Activated naive CD4-positive, alpha-beta T cell (primary cell): ENCODE results near the gene ADAMTS19.

Experiments used
- DNase-seq, 4 experiments: peaks; one replicate each; lab custom pipeline; 2025; lab: John Stamatoyannopoulos, UW

Gene ADAMTS19

DNA sequence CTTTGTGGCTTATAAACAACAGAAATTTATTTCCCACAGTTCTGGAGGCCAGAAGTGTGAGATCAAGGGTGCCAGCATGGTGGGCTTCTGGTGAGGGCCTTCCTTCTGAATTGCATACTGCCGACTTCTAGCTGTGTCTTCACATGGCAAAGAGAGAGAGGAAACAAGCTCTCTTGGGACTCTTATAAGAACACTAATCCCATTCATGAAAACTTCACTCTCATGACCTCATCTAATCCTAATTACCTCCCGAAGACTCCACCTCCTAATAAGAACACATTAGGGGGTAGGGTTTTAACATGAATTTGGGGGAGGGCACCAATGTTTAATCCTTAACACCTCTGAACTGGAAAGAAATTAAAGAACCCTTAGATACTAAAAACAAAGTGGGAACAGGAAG, 211.9 kb downstream of the ADAMTS19 start:
- no peak for DNase-seq

- no peak for DNase-seq
These were observed 219.6 kb downstream of the ADAMTS19 start for GRCh38 chr5:129679671-129680070.

DNA sequence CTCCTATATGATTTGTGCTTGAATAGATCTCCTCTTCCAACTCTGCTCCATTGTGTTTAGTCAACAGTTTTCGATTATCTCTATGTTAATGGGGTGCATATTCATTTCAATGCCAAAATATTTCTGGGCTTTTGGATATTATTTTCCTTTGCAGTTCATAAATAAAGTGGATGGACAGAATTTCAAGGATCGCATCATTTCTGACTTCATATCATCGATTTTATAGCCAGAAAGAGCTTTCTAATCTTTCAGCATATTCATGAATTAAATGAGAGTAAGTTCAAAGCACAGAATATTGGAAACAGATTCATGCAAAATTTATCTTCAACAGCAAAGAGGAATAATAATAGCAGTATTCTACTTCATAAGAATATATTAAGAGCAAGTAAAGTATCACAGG, 227.8 kb downstream of the ADAMTS19 start:
- no peak for DNase-seq

DNA sequence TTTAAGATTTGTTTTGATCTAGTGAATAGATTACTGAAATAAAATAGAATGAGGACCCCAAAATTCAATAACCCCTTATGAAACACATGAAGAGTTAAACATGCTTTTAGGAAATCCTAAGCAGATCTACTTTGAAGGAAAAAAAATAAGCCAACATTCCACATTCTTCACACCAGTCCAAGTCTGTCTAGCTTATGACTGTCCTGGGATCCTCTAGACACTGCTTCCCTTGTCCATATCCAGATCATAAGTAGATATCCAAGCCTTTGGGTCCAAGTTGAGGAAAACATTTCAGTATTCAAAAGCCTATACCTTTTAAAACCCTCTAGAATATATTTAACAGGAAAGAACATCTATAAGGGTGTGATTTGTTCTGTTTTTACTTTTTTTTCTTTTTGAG, 228.9 kb downstream of the ADAMTS19 start:
- no peak for DNase-seq

GRCh38 chr5:129691220-129691619, 231.1 kb downstream of the ADAMTS19 start:
- DNase-seq, result no peak

DNA sequence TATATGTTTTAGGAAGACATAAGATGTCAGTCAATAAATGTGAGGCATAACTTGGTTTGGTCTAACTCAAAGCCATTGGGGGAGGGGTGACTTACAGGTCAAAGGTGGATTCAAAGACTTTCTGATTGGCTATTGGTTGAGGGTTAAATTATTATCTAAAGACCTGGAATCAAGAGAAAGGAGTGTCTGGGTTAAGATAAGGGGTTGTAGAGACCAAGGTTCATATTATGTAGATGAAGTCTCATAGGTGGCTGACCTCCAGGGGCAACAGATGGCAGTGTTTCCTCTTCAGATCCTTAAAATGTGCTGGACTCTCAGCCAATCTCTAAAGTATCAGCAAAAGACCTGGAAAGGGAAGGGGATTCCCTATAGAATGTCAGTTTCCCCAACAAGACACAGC, 236.5 kb downstream of the ADAMTS19 start:
- no peak for DNase-seq

DNA sequence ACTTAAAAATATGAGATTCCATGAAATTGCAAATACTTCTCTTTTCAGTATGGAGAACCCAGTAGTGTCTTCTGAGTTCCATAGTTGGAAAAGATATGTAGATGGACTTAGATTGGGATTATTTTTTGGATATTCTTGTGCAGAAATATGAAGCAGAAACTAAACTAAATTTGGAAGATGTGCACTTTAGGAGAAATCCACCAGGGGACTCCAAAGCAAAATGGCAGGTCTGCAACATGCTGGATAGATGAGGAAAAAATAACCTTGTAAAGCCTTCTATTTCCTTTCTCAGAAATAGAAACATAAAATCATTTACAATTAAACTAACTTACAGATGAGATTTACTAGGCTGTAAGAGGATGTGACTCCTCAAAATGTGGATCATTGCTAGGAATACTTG, 238.6 kb downstream of the ADAMTS19 start:
- no peak for DNase-seq

DNA sequence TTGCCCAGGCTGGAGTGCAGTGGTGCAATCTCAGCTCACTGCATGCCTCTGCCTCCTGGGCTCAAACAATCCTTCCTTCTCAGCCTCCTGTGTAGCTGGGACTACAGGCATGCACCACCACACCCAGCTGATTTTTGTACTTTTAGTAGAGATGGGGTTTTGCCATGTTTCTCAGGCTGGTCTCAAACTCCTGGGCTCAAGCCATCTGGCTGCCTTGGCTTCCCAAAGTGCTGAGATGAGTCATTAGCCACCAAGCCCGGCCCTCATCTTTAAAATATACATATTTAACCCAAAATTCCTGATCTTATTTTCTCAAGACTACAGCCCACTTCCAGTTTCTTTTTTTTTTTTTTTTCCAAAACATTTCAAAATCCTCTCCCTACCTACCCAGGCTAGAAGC, 256.1 kb downstream of the ADAMTS19 start:
- DNase-seq, result no peak

GRCh38 chr5:129716651-129717050, 256.6 kb downstream of the ADAMTS19 start:
- no peak for DNase-seq

GRCh38 chr5:129717751-129718310, 257.7 kb downstream of the ADAMTS19 start:
- no peak for DNase-seq

DNA sequence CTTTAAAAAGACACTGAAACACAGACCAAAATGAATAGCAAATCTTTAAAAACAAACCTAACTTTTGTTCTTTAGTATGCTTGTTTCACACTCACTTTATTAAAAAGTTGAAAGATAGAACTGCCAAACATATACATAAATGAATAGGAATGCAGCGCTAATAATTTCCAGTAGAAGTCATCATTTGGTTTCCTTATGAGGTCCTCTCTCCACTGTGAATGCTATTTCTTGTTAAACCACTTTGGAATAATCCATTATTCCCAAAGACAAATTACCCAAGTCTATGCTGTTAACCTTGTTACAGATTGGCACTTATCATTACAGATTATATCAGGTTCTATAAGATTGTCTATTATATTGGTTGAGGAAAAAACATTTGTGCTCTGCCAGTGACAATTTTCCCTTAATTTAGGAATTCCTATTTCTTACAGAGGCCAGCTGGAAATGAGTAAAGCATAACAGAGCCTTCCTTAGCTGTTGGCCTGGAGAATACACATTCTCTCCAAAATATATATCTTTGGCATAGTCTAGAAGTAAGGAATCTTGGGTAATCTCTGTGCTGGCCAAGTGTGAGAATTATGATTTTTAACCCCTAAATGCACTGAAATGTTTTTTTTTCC, 258.5 kb downstream of the ADAMTS19 start:
- DNase-seq, result no peak

- DNase-seq, result no peak
These were observed 264.1 kb downstream of the ADAMTS19 start for GRCh38 chr5:129724222-129724621.

DNA sequence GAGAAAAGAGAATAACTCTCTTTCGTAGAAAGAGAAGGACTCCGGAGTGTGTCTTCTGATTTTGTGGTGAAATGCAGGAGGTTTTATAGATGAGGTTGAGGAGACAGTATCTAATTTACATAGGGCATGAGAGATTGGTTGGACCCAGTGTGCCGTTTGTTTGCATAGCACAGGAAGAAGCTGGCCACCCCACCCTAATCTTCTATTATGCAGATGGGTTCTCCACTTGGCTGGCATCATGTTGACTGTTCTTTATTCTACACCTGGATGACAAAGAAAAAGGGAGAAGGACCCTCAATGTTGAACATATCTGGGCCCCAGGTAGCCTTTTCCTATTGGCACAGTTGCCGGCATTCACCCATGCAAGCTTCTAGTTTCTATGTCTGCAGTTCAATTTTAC, 264.5 kb downstream of the ADAMTS19 start:
- no peak for DNase-seq

DNA sequence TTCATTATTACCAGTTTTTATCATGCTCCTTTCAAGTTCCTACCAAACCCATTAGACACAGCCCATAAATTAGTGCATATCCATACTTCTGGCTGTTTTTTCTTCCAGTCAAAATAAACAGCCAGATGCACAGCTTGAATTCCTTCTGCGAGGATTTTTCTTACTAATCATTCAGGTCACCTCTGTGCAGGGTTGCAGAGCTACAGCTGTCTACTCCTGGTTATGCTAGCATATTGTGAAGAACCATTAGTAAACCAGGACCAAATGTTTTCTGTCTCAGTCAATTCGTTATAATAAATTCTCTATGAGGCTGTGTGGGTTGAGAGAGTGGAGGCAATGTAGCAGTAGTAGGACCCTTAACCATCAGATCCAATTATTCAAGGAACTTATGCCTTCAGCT, 279.7 kb downstream of the ADAMTS19 start:
- DNase-seq, result no peak

DNA sequence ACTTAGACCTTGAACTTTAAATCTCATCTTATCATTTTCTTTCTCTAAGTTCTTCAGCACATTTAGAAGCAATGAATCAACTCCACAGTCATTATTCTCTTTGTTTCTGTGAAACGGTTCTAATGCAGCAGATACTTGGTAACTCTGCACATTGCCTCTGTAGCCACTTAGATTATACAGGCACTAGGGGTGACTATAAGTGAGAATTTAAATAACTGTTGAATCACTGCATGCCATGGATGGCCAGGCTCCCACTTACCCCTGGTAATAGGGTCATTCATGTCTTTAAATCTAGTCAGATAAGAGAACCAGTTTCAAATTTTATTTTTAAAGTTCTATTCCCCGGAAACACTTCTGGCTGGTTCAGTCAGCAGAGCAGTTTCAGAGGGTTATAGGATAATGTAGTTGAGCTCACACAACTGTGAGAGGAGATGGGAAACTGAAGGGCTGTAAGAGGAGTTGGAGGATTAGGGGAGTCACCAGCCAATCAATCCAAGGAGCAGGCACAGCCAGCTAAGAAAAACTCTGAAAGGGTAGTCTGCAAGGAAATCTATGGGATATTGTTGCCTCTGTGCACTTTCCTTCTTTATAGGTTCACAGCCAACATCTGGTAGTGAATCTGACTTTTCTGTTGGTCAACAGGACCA, 283.6 kb downstream of the ADAMTS19 start:
- DNase-seq, result no peak

- DNase-seq, result no peak
These were observed 285.9 kb downstream of the ADAMTS19 start for GRCh38 chr5:129745997-129746396.

DNA sequence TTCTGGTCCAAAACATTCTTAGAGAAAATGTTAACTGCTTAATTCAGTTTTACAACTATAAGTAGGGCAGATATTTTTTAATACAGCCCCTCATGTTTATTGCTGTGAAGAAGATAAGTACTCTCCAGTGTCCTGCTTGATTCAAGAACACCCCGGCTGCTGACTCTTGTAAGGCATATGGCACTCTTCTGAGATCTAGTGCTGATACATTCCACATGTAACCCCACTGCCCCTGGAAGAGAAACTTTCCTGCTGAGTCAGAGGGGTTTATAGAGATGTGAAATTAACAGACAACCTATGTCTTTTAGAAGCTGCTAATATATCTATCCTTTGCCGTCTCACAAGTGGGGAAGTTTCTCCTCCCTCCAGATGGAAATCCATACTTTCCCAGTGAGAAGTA, 286.8 kb downstream of the ADAMTS19 start:
- DNase-seq, result no peak

- DNase-seq, result no peak
These were observed 287.7 kb downstream of the ADAMTS19 start, which contains the start of gene MINAR2 for GRCh38 chr5:129747572-129748407. Gene MINAR2 (plus strand): TSS chr5:129748094. CDS start chr5:129748191, 97 bp downstream.

DNA sequence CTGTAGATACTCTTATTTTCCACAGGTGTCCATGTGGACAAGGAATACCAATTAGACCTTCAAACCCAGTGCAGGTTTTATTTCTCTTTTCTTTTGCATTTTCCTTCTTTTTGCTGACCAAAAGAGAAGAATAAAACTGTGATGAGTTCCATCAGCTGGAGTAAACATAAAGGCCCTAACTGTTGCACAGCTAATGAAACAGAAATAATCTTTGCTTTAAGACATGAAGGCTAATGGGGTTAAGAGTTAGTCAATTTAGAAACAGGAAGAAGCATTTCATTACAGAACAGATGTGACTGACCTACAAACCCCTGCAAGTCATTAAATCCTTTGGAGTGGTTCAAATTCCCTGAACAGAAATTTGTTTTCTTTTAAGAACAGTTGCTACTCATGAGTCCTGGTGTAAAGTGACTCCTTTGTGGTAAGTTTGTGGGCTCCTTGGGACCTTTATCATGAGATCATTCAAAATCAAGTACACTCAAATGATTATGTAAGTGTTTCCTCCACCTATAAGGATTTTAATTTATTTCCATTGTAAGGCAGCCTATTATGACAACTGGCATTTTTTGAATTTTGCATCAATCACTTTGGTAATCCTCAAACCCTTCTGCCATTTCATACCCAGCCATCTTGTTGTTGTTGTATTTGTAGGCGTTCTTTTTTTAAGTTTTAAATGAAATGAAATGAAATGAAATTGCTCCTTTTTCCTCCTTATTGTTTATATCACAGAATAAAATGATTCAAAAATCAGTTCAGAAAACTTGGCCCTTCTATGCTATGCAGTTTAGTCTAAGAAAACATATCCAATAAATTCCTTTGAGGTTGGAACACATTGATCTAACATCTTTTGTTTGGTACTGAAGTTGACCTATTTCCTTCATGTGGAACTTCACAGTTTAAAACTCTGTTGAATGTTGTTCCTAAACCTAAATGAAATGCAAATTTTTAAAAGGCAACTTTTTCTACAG, 289.1 kb downstream of the ADAMTS19 start:
- no peak for DNase-seq

- DNase-seq, result no peak
These were observed 300.7 kb downstream of the ADAMTS19 start for GRCh38 chr5:129760636-129761325.

DNA sequence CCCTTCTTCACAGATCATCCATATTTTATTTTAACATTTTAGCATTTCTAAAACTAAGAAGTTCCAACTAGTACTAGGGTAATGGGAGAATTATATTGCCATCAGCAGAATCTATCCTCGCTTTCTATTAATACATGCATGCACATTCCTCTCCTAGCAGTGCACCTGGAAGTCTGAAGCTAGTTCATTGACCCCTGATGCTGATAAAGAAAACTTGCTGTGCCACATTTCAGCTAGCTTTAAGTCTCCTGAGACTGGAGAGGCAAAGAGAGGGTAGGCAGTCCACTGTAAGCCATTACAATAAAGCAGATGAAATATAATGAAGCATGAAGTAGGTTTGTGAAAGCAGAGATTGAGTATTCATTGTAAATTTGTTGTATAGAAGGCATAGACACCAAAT, 303.6 kb downstream of the ADAMTS19 start:
- no peak for DNase-seq
